GM13976 (cell line): ENCODE results near the gene PGC.

Experiments
- DNase-seq: peaks from one replicate; pipeline ENCODE4 v3.0.0; 2012; ENCODE audit warnings: low spot score
- in situ Hi-C: fragments of 300-500 bp; cut with MboI; formaldehyde crosslinking; loops from one replicate; pipeline ENCODE4 v1.12.0; 2022; ENCODE audit warnings: low sequenced_read_pairs, mixed read lengths, inconsistent platforms; ENCODE audit not compliant: unreplicated experiment
- TF ChIP-seq, protein P1 (sequence below): IDR thresholded peaks from 2 replicates; pipeline ENCODE4 v1.5.1; 2012; ENCODE audit warnings: borderline replicate concordance, mild to moderate bottlenecking; ENCODE audit not compliant: insufficient read depth; ENCODE audit errors: extremely low read depth, missing control alignments, control extremely low read depth

Gene PGC

DNA sequence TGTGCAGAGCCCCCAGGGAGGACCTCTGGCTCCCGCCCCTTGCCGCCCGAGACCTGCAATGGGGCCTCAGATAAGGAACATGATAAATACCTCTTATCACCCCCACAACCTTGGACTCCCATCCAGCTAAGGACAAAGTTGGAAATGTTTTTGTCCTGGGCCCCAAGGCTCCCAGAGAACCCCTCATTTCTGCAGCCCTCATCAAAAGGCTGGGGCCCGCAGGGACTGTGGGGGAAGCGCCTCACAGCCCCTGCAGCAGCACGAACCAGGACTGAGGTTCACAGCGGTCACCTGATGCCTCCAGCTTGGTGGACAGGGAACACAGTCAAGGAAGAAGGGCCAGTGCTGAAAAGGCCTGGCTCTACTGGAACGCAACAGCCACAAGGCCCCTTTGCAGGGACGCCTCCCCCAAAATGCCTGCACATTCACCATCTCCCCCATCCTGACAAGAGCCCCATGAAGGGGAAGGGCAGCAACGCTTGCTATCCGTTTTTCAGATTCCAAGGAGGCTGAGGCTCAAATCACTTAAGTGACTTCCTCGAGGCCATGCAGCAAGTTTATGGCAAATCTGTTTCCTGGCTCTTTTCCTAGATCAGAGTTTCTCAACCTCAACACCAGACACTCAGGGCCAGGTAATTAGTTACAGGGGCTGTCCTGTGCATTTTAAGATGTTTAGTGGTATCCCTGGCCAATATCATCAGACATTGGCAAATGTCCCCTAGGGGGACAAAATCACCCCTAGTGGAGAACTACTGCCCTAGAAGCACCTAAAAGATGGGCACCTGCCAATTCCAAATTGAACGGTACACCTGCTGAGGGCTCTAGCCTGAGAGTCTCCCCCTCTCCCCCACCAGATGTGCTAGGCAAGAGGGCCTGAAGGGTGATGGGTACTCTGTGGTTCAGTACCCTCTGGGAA is 22.4 kb downstream of the PGC start:
- TF ChIP-seq, protein P1, sequence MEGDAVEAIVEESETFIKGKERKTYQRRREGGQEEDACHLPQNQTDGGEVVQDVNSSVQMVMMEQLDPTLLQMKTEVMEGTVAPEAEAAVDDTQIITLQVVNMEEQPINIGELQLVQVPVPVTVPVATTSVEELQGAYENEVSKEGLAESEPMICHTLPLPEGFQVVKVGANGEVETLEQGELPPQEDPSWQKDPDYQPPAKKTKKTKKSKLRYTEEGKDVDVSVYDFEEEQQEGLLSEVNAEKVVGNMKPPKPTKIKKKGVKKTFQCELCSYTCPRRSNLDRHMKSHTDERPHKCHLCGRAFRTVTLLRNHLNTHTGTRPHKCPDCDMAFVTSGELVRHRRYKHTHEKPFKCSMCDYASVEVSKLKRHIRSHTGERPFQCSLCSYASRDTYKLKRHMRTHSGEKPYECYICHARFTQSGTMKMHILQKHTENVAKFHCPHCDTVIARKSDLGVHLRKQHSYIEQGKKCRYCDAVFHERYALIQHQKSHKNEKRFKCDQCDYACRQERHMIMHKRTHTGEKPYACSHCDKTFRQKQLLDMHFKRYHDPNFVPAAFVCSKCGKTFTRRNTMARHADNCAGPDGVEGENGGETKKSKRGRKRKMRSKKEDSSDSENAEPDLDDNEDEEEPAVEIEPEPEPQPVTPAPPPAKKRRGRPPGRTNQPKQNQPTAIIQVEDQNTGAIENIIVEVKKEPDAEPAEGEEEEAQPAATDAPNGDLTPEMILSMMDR = no peak
- no peak for DNase-seq
- in situ Hi-C loops = no loop called here

DNA sequence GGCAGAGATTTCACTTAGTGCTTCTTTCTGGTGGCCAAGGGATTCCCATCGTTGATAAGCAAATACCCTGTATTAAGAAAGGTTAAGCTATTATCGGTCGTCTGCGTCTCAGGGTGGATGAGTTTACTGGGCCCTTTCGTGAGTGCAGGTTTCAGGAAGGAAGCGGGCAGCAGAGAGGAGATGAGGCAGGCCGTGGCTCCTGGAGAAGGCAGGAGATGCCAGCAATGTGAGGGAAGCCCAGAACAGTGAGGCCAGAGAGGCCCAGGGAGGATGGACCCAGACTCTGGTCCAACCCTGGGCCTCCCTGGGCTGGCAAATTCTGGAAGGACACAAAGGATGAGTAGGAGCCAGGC is 23.0 kb downstream of the PGC start:
- no peak for DNase-seq
- TF ChIP-seq, protein P1 = no peak
- in situ Hi-C loops = no loop called here

DNA sequence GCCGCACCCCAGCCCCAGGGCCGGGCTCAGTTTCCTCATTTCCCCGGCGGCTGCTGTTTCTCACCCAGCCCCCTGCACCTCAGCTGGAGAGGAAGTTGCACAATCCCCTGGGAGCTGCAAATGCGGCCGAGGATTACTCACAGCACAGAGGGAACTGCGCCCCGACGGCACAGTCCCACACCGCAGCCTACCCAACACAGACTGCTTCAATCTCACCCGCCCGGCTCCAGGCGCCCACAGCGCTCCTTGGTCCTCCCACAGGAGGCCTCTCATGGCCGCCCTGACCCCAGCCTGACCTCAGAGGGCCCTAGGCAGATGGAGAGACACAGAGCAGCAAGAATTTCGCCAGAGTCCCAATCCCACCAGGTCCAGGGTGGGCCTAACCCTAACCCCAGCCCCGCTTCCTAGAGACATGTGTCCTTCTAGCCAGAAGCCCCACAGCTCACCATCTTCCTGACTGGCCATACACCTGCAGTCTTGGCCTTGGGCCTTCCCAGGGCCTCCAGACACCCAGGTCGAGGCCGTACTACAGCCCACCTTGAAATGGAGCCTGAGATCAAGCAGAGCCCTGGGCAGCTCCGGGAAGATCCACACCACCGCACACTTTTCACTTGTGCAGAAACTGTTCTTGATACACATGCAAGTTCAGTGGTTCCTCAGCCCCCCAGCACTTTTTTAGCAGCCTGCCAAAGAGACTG is 23.5 kb downstream of the PGC start:
- DNase-seq = peak; percentile 92

DNA sequence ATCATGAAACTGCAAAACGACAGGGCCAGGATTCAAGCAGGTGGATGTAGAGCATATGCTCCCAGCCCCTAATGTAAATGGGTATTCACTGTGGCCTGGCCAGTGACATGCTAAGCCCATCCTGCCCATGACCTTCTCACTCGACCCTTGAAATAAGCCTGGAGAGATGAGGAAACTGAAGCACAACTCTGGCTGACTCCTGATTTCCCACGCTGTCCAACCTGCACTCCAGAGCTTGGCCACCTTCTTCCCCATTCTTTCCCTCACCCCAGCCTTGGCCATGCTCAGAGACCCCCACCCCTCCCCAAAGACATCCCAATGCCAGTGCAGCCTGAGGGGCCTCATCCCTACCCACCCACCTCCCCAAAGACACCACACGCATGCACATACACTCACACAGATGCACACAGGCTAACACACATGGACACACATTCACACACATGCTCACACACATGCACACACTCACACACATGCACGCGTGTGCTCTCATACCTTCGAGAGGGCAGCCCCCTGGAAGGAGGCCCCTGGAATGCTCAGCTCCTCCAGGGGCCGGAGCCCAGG is 24.1 kb downstream of the PGC start:
- TF ChIP-seq, protein P1 = no peak
- in situ Hi-C loops = no loop called here
- DNase-seq = no peak

More for the DNA sequence above, 23.5 kb downstream of the PGC start:
- TF ChIP-seq, protein P1 = no peak
- in situ Hi-C loops = no loop called here

DNA sequence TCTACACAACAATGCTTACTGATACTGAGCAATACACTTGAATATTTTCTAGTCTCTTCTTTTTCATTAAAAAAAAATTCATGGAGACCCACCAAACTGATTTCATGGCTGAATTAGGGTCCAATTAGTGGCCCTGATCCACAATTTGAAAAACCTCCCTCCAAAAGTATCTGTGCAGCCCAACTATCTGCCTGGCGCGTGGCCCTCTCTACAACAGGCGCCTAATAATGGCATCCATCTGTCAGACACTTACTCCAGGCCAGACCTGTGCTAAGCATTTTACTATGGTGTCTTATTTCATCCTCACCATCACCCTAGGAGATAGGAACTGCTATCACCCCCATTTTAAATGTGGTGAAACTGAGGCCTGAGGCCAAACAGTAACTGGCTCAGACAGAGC is 25.8 kb downstream of the PGC start:
- TF ChIP-seq, protein P1 = no peak
- in situ Hi-C loops = no loop called here
- no peak for DNase-seq

DNA sequence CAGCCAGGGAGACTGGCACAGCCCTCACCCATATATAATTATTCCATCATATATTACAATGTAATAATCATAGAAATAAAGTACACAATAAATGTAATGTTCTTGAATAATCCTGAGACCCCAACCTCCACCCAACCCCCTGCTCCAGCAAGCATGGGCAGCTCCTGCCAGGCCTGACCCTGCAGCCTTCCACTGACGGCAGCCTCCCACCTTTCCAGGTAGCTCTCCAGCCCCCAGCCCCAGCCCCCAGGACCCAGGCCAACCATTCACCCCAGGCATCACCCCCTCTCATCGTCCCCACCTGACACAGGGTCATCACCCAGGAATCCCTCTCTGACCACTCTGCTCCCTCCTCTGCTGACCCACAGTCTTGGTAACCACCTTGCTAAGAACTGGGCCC is 26.4 kb downstream of the PGC start:
- in situ Hi-C loops = no loop called here
- TF ChIP-seq, protein P1 = no peak
- no peak for DNase-seq
